Uterine smooth muscle cell (primary cell): ENCODE results near the gene OCA2. TPM values are rescaled to one million over a fixed set of nuclear protein-coding genes. Genes with fewer than 3 reads are reported as not detected.

Experiments
- total RNA-seq: library from RNA; depleted of rRNA; stranded (reverse); fragments of >200 nt; gene quantifications from 2 replicates; pipeline ENCODE4 v1.2.3, GENCODE V29; 2014

The OCA2 gene
- not detected in 2 replicates for total RNA-seq

GRCh38 chr15:28098766-28099554 lies at the start of gene OCA2:
Gene OCA2, minus strand, starts transcription at chr15:28099315. Its CDS starts 17,441 bp downstream, at chr15:28081874.

Other genes starting within 250 kb of the OCA2 start
- gene HERC2, start 222.9 kb upstream of the OCA2 start, total RNA-seq: 47.4 and 51.0 TPM in 2 replicates